ENCODE measurements around the gene TENM3.
"Not testable (repeated sequence)": the region's sequence is repeated elsewhere in the genome, so short reads cannot be mapped to it uniquely, and the experiment has no call there.

Gene TENM3

GRCh38 chr4:182243204-182243603 lies at the start of gene TENM3:
Gene TENM3, plus strand, starts transcription at chr4:182243402. Its CDS starts 80,619 bp downstream, at chr4:182324021.
- DNase-seq, result not testable (repeated sequence)

- no peak for DNase-seq
Measured at GRCh38 chr4:182194091-182194824, 48.9 kb upstream of the TENM3 start.

DNA sequence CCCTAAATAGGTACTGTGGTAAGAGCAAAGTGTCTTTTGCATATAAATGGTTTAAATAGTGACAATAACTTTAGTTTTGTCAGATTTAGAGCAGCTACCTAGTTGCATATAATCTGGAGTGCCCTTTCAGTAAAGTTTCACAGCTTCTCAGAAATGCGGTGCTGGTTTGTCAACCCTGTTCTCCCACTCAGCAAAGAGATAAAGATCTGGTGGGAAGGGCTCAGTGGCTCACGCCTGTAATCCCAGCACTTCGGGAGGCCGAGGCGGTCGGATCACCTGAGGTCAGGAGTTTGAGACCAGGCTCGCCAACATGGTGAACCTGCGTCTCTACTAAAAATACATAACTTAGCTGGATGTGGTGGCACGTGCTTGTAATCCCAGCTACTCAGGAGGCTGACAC lies 45.6 kb upstream of the TENM3 start:
- no peak for DNase-seq

DNA sequence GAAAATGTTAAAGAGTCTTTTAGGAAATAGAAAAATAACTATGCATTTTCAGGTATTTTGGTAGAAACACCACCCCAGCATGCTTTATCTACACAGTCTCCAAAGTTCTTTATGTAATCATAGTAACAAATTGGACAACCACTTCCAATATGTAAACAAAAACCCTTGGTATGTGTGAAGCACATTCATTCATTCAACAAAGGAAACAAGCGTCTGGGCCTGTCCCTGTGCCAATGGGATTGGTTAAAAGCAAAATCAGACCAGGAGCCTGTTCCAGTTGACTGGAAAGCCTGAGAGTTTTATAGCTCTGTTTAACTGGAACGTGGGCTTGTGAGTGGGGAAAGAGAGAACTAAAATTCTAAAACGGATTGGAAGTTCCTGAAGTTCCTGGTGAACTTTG lies 41.3 kb upstream of the TENM3 start:
- DNase-seq, result no peak

GRCh38 chr4:182202650-182203049 lies 40.6 kb upstream of the TENM3 start:
- no peak for DNase-seq

DNA sequence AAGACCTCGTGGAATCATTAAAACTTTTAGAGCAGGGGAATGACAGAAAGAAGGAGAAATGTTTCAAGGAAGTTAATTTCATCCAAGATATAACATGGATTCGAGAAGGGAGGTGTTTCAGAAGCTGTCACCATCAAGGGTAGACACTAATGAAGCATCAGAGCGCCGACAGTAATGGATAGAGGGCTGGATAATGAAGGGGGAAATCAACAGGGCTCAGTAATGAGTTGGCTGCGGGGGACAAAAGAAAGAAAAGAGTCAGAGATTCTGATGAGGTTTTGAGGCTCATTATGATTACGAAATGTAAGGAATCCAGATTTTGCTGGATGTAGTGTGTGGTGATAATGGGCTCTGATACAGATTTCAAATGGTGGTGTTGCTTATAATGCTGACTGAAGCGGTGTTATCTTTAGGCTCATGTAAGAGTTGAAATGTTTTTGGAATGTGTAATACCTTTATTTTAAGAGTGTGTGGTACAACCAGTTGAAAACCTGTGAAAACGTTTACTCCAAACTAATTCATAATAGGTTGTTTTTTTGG lies 39.3 kb upstream of the TENM3 start:
- DNase-seq, result no peak

- no peak for DNase-seq
Measured at GRCh38 chr4:182205306-182205705, 37.9 kb upstream of the TENM3 start.

DNA sequence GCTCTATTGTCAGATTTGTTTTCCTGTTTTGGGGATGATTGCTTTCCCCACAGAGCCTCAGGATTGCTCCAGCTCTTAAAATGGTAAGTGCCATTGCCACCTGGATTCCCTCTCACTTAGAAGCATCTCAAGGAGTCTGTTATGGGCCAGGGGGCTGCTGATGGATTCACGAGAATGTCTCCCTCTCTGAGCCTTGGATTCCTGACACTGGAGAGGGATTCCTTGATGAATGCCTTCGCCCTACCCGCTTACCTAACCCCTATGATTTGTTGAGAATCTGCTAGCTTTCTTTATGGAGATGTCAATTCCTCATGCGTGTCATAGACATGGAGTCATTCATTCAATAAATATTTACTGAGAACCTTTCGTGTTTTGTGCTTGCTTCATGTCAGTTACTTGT lies 36.9 kb upstream of the TENM3 start:
- DNase-seq, result no peak

- DNase-seq, result no peak
Measured at GRCh38 chr4:182206916-182207315, 36.3 kb upstream of the TENM3 start.

GRCh38 chr4:182207830-182208396 lies 35.3 kb upstream of the TENM3 start:
- DNase-seq, result no peak

DNA sequence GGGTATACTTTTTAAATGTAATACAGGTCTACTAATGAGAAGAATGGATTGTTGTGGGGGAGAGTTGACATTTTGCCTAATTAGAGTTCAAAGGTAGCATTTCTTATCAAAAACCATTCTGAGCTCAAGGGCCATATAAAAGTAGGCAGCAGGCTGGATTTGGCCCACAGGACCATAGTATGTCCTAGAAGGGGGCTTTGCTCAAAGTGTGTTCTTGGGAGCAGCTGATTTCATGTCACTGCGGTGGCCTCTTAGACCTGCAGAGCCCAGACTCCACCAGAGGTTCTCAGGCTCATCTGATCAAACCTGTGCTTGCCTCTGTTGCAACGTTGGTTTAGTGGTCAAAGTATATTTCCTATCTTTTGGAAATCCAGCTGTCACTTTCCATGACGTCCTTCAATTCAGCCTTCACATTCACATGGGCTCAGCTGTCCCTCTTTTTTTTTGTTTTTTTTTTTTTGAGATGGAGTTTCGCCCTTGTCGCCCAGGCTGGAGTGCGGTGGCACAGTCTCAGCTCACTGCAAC lies 34.6 kb upstream of the TENM3 start:
- no peak for DNase-seq

GRCh38 chr4:182212211-182212761 lies 30.9 kb upstream of the TENM3 start:
- no peak for DNase-seq

DNA sequence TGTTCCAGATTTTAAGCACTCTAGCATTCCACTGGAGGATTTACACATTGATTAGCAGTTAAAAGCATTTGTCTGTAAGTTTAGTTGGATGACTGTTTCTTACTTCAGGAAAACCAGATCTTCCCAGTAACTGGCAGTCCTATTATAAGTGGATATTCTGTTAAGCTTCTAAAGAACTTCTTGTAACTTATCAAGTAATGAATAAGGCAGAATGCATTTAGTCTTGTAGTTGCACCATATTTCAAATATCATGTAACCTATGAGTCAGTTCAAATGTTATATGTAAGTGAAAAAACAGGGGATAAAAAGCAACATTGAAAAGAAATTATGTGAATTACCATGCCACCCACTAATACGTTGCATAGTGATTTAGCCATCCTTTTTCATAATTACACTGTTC lies 30.2 kb upstream of the TENM3 start:
- no peak for DNase-seq

DNA sequence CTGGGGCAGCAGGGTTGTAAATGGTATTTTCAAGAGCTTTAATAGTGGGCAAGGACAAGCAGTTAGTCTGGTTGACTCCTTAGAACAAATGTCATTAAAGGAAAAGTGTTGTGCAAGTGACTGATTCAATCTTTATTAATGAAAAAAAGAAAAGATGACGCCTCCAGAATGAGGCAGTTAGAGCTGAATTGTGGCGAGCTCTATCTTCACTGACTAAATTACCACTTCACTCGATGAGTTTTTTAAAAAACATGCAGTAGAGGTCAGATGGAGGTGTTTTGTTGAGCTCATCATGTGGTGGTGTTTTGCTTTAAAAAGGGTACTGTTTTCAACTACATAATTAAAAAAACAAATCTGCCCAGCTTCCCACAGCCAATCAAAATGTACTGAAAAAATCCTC lies 28.1 kb upstream of the TENM3 start:
- DNase-seq, result no peak

DNA sequence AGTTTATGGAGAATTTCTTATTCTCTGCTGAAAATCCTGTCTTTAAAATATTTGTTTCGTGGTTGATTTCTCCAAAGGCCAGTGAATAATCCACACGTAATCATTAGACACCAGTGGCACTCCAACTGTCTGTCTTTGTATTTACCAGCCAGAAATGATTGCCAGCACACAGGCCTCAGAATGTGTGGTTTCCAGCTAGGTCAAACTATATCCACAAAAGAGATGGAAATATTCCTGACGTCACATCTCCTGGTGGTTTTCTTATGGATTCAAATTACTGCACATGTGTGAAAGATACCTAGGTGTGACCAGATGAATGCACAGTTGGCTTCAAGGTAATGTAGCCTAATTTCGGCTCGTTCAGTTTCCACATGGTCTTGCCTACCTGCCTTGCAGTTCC lies 27.2 kb upstream of the TENM3 start:
- DNase-seq, result no peak

- DNase-seq, result no peak
Measured at GRCh38 chr4:182219411-182220056, 23.7 kb upstream of the TENM3 start.

DNA sequence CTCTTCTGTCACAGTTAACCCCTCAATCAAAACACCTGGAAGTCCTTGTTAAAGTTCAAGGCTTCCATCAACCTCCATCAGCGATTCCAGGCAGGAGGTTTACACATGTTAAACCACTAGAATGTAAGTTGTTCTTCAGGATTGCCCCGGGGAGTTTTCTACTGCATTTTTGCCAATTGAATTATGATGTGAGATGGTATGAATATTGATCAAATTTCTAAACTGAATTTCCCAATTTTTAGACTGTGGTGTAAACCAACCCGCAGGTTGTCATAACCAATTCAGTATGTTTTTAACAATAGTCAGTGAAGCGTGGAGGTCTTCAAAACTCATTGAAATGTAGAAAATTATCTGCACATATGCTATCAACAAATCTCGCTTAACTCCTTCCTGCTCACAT lies 21.2 kb upstream of the TENM3 start:
- no peak for DNase-seq

DNA sequence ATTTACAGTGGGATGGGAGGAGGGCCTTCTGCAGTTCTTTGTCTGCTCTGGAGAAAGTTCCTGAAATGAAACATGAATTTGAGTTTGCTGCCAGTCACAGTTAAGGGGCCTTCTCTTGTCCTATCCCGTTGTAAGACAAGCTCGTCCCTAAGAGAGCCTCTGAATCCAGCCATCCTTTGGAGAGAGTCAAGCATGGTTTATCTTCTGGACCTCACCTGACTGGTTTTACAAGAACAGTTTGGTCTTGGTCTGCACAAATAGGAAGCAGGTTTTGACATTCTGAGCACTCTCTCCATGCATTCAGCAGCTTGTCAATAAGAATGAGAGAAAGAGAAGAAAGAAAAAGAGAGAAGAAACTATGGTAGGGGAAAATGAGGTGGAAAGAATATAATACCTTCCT lies 20.4 kb upstream of the TENM3 start:
- no peak for DNase-seq

- DNase-seq, result no peak
Measured at GRCh38 chr4:182223708-182224107, 19.5 kb upstream of the TENM3 start.

DNA sequence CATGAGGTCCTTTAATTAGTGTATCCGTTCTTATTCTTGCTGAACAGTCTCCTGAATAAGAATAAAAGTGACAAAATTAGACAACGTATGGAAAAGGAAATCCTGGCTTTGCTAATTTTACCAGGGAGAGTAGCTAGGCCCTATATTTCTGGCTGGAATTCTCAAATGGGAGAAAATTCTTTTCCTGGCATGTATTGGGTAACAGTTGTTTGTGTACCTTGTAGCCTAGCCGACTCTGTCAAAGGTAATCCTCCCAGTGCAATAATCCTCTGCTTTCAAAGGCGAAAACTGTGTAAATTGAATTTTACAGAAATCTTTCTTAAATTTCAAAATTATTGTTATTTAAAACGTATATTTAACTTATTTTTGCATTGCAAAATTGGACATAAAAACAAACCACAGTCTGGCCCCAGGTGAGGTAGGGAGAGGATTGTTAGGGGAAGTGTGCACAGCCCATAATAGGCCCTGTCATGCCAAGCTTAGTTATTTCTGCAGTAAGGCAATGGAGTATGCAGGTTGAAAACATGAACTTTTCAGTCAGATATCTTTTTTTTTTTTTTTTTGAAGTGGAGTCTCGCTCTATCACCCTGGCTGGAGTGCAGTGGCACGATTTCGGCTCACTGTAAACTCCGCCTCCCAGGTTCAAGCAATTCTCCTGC lies 18.9 kb upstream of the TENM3 start:
- DNase-seq, result no peak

DNA sequence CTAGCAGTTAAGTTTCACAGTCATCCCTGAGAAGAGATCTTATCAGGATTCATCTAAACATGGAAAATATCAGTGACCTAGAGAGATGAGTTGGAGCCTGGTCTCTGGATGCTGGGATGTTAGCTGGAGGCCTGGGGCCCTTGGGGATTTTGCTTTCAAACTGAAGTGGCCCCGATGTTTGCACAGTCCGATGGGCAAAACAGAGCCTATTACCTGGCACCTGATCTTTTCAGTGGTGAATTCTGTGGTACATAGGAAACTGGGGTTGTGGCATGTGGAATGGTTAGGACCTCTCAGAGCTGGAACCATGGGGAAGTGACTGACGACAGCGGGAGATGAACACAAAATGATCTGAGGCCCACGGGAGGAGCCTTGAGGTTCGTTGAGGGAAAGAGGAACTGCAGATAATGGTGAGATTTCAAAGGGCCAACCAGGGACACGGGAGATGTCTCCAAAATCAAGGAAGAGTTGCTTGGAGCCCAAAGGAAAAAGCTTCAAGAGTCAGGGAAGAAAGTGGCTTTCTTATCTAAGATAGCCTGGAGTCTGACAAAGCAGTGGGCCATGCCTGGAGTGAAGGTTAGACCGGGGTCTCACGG lies 17.8 kb upstream of the TENM3 start:
- DNase-seq, result no peak

DNA sequence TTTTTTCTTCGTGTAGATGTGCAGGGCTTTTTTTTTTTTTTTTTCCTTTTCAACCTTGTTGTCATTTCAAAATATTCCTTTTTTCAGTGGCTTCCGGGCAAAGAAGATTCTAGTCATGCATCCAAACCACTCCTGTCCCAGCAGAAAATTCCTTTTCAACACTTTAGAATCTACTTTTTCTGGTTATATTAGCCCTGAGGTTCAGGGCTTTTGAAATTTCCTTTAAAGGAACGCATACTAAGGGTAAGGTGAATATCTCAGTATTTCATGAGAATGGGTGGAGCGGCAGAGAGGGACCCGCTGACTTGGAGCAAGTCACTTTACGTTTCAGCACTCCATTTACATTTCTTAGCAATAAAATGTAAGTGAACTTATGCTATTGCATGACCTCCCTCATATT lies 15.6 kb upstream of the TENM3 start:
- no peak for DNase-seq

All from activated CD4-positive, alpha-beta T cell treated with anti-CD3 and anti-CD28 coated beads for 4 hours (primary cell).